Activated gamma-delta T cell treated with Interleukin-2 at 50 U/mL for 16 hours (primary cell): ENCODE measurements around the gene SDC3.
A peak's percentile ranks its signal among the peaks of the same experiment; 100 is the strongest.

Source experiments
- DNase-seq: peaks from one replicate; pipeline ENCODE4 v3.0.0-alpha.2; 2020

SDC3 gene

DNA sequence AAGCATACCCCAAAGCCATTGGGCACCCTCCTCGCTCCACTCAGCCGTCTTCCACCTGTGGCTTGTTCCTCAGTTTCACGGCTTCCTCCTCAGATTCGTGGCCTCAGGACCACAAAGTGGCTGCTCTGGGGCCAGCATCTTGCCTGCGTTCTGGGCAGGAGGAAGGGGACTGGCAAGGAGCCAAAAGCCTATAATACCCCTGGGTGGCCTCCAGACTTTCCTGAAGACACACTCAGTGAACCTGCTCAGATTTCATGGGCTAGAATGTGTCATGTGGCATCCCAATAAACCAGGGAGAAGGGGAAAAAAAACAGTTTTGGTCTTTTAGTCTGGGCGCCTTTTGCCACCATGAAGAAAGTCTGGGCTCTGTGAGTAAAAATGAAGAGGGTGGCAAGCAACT, 62.0 kb downstream of the SDC3 start:
- DNase-seq: no peak

- DNase-seq: no peak
Measured at GRCh38 chr1:30845904-30846290, 62.7 kb downstream of the SDC3 start.

GRCh38 chr1:30845237-30845903, 63.2 kb downstream of the SDC3 start:
- DNase-seq: no peak

- no peak for DNase-seq
Measured at GRCh38 chr1:30844631-30845030, 63.9 kb downstream of the SDC3 start.

- DNase-seq: no peak
Measured at GRCh38 chr1:30842697-30843354, 65.7 kb downstream of the SDC3 start.

GRCh38 chr1:30840904-30841598, 67.5 kb downstream of the SDC3 start:
- no peak for DNase-seq

GRCh38 chr1:30839827-30840359, 68.7 kb downstream of the SDC3 start:
- DNase-seq: no peak

- no peak for DNase-seq
Measured at GRCh38 chr1:30838996-30839395, 69.6 kb downstream of the SDC3 start.

- no peak for DNase-seq
Measured at GRCh38 chr1:30837653-30838052, 70.9 kb downstream of the SDC3 start.

DNA sequence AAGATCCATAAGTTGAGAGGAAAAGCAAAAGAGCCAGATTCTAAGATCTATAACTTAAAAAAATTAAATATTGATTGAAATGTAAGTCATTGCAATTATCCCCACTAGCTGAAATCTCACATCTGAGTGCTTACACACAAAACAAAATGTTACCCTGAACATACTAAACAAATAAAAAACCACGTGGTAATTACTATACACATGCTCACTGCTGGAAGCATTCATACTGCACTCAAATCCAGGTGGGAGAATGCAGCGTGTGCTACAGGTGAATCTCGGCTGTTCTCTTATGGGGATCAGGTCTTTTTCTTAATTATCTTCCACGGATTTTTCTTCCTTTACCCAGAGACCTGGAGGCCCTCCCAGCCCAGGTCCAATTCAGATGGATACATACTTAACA, 74.3 kb downstream of the SDC3 start:
- no peak for DNase-seq

DNA sequence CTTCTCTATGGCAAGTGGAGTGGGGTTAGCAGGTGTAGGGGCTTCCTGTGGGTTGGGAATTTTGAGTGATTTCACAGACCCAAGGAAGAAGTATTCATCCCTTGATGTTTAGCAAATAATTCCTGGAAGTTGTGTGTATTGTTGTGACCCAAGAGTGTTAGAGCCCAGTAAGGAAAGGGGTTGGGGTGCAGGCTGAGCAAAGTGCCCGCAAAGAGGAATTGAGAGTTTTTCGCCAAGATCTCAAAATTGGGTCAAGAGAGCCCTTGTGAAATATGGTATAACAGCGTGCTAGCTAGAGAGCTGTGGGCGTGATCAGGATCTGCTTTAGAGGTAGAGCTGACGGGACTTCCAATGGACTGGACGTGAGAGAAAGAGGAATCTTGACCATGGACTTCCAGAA, 78.0 kb downstream of the SDC3 start:
- DNase-seq: no peak

GRCh38 chr1:30829889-30830288, 78.7 kb downstream of the SDC3 start:
- DNase-seq: no peak

DNA sequence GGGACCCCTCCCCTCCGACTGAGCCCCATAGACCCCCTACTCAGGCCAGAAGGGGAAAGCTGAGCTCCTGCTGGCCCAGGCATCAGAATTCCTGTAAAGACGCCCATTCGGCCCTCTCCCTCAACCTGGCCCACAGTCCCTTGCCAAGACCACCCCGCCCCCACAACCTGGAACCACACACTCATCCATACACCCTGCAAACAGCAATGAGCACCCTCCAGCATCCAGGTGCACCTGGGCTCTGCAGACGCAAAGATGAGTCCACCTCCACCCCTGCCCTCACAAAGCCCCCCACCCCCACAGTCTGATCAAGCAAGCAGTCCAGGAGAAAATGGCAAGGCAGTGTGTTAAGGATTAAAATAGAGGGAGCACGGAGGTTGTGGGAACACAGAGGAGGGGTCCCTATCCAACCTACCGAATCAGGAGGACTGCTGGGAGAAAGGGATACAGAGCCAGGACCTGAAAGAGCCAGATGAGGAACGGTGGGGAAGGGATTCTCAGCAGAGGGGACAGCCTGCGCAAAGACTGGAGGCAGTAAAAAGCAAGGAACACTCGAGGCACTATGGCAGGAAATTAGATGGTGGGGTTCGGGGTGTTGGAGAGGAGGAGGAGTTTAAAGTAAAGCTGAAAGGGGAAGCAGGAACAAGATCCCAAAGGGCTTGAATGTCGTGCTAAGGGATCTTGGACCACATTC, 83.7 kb downstream of the SDC3 start:
- no peak for DNase-seq

GRCh38 chr1:30823969-30824735, 84.4 kb downstream of the SDC3 start:
- DNase-seq: peak; percentile 42

- no peak for DNase-seq
Measured at GRCh38 chr1:30823627-30823968, 85.0 kb downstream of the SDC3 start.

GRCh38 chr1:30822966-30823581, 85.5 kb downstream of the SDC3 start:
- DNase-seq: no peak

DNA sequence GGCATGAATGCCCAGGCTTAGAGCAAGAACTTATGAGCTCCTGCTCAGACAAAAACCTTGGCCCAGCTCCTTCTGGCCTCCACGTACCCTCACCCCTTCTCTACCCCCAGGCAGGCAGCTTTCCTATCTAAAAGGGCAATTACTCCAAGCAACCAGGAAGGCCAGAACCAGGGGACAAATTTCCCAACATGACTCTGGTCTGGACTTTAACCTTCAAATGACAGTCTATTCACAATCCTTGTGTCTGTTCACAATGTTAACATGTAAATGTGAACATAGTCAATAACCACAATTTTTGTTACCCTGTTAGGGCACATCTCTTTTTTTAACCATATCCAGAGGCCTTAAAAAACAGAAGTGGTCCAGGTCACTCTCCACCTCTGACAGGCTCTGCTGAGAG, 86.6 kb downstream of the SDC3 start:
- no peak for DNase-seq

GRCh38 chr1:30820299-30820698, 88.3 kb downstream of the SDC3 start:
- DNase-seq: no peak
